WTC11 (cell line): ENCODE results near the gene SOS2. TPM values are rescaled to one million over a fixed set of nuclear protein-coding genes. Genes with fewer than 3 reads are reported as not detected.

Experiments used
- ATAC-seq: fragments of 200-7000 bp; cut with Tn5 transposase; 2 replicates; pipeline ENCODE4 v1.10.0; 2021; ENCODE audit warnings: mild to moderate bottlenecking, moderate library complexity
- CTCF ChIA-PET: fragments of 300-600 bp; sonication (Branson Sonifier 250); formaldehyde crosslinking; loops from one replicate; lab custom pipeline; 2021; ENCODE audit warnings: antibody characterized with exemption; lab: Charles Lee
- POLR2A ChIA-PET: fragments of 350-600 bp; sonication (Branson Sonifier 250); formaldehyde crosslinking; loops from one replicate; lab custom pipeline; 2021; ENCODE audit warnings: antibody characterized with exemption; lab: Charles Lee
- DNase-seq: peaks from one replicate; pipeline ENCODE4 v3.0.0; 2021; ENCODE audit warnings: low spot score
- H3K27ac Mint-ChIP-seq: 2 replicates; pipeline ENCODE4 v1.8.0; 2021; ENCODE audit warnings: mixed read lengths
- H3K27me3 Mint-ChIP-seq: 2 replicates; pipeline ENCODE4 v1.8.0; 2021; ENCODE audit warnings: low read depth, mild to moderate bottlenecking, moderate library complexity, mixed read lengths
- H3K36me3 Mint-ChIP-seq: 2 replicates; pipeline ENCODE4 v1.8.0; 2021; ENCODE audit warnings: mixed read lengths
- H3K4me1 Mint-ChIP-seq: 2 replicates; pipeline ENCODE4 v1.8.0; 2022; ENCODE audit warnings: mixed read lengths
- H3K4me3 Mint-ChIP-seq: 2 replicates; pipeline ENCODE4 v1.8.0; 2021; ENCODE audit warnings: mild to moderate bottlenecking, moderate library complexity, mixed read lengths
- H3K9me3 Mint-ChIP-seq: 2 replicates; pipeline ENCODE4 v1.8.0; 2021; ENCODE audit warnings: mixed read lengths
- ATF2 ChIP-seq: sonication (generic); formaldehyde crosslinking; IDR thresholded peaks from 2 replicates; pipeline ENCODE4 v1.8.1; 2022; ENCODE audit warnings: low read depth, missing genetic modification reagents, borderline replicate concordance
- CBFB ChIP-seq: sonication (generic); formaldehyde crosslinking; IDR thresholded peaks from 2 replicates; pipeline ENCODE4 v1.8.1; 2022; ENCODE audit warnings: mild to moderate bottlenecking, low read depth, missing genetic modification reagents
- E2F1 ChIP-seq: sonication (generic); formaldehyde crosslinking; IDR thresholded peaks from 2 replicates; pipeline ENCODE4 v1.8.0; 2022; ENCODE audit warnings: mild to moderate bottlenecking, missing genetic modification reagents
- E2F4 ChIP-seq: sonication (generic); formaldehyde crosslinking; IDR thresholded peaks from 2 replicates; pipeline ENCODE4 v1.8.1; 2022; ENCODE audit warnings: low read depth, mild to moderate bottlenecking, moderate library complexity, missing genetic modification reagents, borderline replicate concordance
- E2F5 ChIP-seq: sonication (generic); formaldehyde crosslinking; IDR thresholded peaks from 2 replicates; pipeline ENCODE4 v1.8.1; 2022; ENCODE audit warnings: mild to moderate bottlenecking, moderate library complexity, missing genetic modification reagents
- ELF4 ChIP-seq: sonication (generic); formaldehyde crosslinking; IDR thresholded peaks from 2 replicates; pipeline ENCODE4 v1.8.1; 2022; ENCODE audit warnings: low read depth, mild to moderate bottlenecking, moderate library complexity, missing genetic modification reagents
- EMX1 ChIP-seq: fragments of 250-450 bp; sonication (Bioruptor Pico); IDR thresholded peaks from 2 replicates; pipeline ENCODE4 v1.8.0; 2021; ENCODE audit warnings: mild to moderate bottlenecking
- ESRRA ChIP-seq: sonication (generic); formaldehyde crosslinking; IDR thresholded peaks from 2 replicates; pipeline ENCODE4 v1.8.1; 2022; ENCODE audit warnings: mild to moderate bottlenecking, missing genetic modification reagents, borderline replicate concordance
- GABPB1 ChIP-seq: sonication (generic); formaldehyde crosslinking; IDR thresholded peaks from 2 replicates; pipeline ENCODE4 v1.8.1; 2023; ENCODE audit warnings: mild to moderate bottlenecking, missing genetic modification reagents
- HMGXB4 ChIP-seq: sonication (generic); formaldehyde crosslinking; IDR thresholded peaks from 2 replicates; pipeline ENCODE4 v1.8.1; 2023; ENCODE audit warnings: mild to moderate bottlenecking, moderate library complexity, missing genetic modification reagents
- MLX ChIP-seq: sonication (generic); formaldehyde crosslinking; IDR thresholded peaks from 2 replicates; pipeline ENCODE4 v1.8.1; 2023; ENCODE audit warnings: mild to moderate bottlenecking, missing genetic modification reagents, moderate library complexity
- NR3C1 ChIP-seq: sonication (generic); formaldehyde crosslinking; conservative IDR thresholded peaks from 2 replicates; pipeline ENCODE4 v1.8.1; 2023; ENCODE audit warnings: low read depth, mild to moderate bottlenecking, missing genetic modification reagents
- PRRX2 ChIP-seq: fragments of 250-450 bp; sonication (Bioruptor Pico); IDR thresholded peaks from 2 replicates; pipeline ENCODE4 v1.8.0; 2021; ENCODE audit warnings: mild to moderate bottlenecking
- RORB ChIP-seq: fragments of 250-450 bp; sonication (Bioruptor Pico); IDR thresholded peaks from 2 replicates; pipeline ENCODE4 v1.9.0; 2021; ENCODE audit warnings: mild to moderate bottlenecking
- SMAD4 ChIP-seq: sonication (generic); formaldehyde crosslinking; IDR thresholded peaks from 2 replicates; pipeline ENCODE4 v1.8.0; 2022; ENCODE audit warnings: mild to moderate bottlenecking, missing genetic modification reagents
- TEAD1 ChIP-seq: sonication (generic); formaldehyde crosslinking; IDR thresholded peaks from 2 replicates; pipeline ENCODE4 v1.8.0; 2022; ENCODE audit warnings: mild to moderate bottlenecking, missing genetic modification reagents
- ZNF121 ChIP-seq: sonication (generic); formaldehyde crosslinking; IDR thresholded peaks from 2 replicates; pipeline ENCODE4 v1.8.0; 2023; ENCODE audit warnings: missing genetic modification reagents
- ZNF219 ChIP-seq: sonication (generic); formaldehyde crosslinking; IDR thresholded peaks from 2 replicates; pipeline ENCODE4 v1.8.0; 2023; ENCODE audit warnings: missing genetic modification reagents, mild to moderate bottlenecking, borderline replicate concordance
- ZNF232 ChIP-seq: sonication (generic); formaldehyde crosslinking; IDR thresholded peaks from 2 replicates; pipeline ENCODE4 v1.8.0; 2022; ENCODE audit warnings: mild to moderate bottlenecking, missing genetic modification reagents
- ZNF263 ChIP-seq: sonication (generic); formaldehyde crosslinking; IDR thresholded peaks from 2 replicates; pipeline ENCODE4 v1.8.1; 2022; ENCODE audit warnings: low read depth, mild to moderate bottlenecking, moderate library complexity, missing genetic modification reagents
- ZNF396 ChIP-seq: fragments of 250-450 bp; sonication (Bioruptor Pico); IDR thresholded peaks from 2 replicates; pipeline ENCODE4 v1.8.0; 2021; ENCODE audit warnings: mild to moderate bottlenecking, moderate library complexity, borderline replicate concordance
- ZNF671 ChIP-seq: fragments of 250-450 bp; sonication (Bioruptor Pico); IDR thresholded peaks from 2 replicates; pipeline ENCODE4 v1.8.0; 2021; ENCODE audit warnings: mild to moderate bottlenecking
- total RNA-seq: library from RNA; stranded (reverse); gene quantifications from 3 replicates; pipeline ENCODE4 v1.2.3, GENCODE V29; 2021
- TF ChIP-seq, protein P1 (sequence below): sonication (generic); formaldehyde crosslinking; IDR thresholded peaks from 2 replicates; pipeline ENCODE4 v1.8.1; 2023; ENCODE audit warnings: mild to moderate bottlenecking, missing genetic modification reagents, borderline replicate concordance
- TF ChIP-seq, protein P2 (sequence below): sonication (generic); formaldehyde crosslinking; IDR thresholded peaks from 2 replicates; pipeline ENCODE4 v1.8.1; 2022; ENCODE audit warnings: mild to moderate bottlenecking, missing genetic modification reagents, moderate library complexity, borderline replicate concordance

Gene SOS2
- total RNA-seq, 1 experiment from 2014 or later: 11.0 TPM

- ChIA-PET POLR2A (no interaction called here), CTCF (interaction anchor here (0.7 kb wide), 1 partner anchor 350 kb away, joined by 3 read pairs; no protein-coding TSS in a partner anchor)
- Mint-ChIP-seq H3K4me1 (no peaks in the 10 kb centered on the region), H3K27ac (no peak overlapping the region), H3K4me3 (no peak overlapping the region), H3K27me3 (no peaks in the 10 kb centered on the region), H3K36me3 (no peaks in the 10 kb centered on the region), H3K9me3 (no peaks in the 10 kb centered on the region)
- ATAC-seq (no peak), DNase-seq (no peak)
- TF ChIP-seq PRRX2 (CRISPR knock-in tag) (no peak), ZNF232 (CRISPR knock-in tag) (no peak), ELF4 (no peak), ESRRA (CRISPR knock-in tag) (no peak), EMX1 (CRISPR knock-in tag) (no peak), TEAD1 (CRISPR knock-in tag) (no peak), ZNF219 (no peak), HMGXB4 (CRISPR knock-in tag) (no peak), GABPB1 (CRISPR knock-in tag) (no peak), RORB (no peak)
Observed at GRCh38 chr14:50173891-50174290, 57.5 kb downstream of the SOS2 start.

- DNase-seq (no peak), ATAC-seq (no peak)
- Mint-ChIP-seq H3K9me3 (no peaks in the 10 kb centered on the region), H3K4me3 (no peak overlapping the region), H3K4me1 (no peaks in the 10 kb centered on the region), H3K27ac (no peak overlapping the region), H3K36me3 (no peaks in the 10 kb centered on the region), H3K27me3 (no peaks in the 10 kb centered on the region)
- no peak for TF ChIP-seq PRRX2 (CRISPR knock-in tag)
- TF ChIP-seq CBFB (CRISPR knock-in tag): no peak
- TF ChIP-seq MLX: no peak
- no peak for TF ChIP-seq EMX1 (CRISPR knock-in tag)
- no peak for TF ChIP-seq ZNF263 (CRISPR knock-in tag)
- TF ChIP-seq E2F5 (CRISPR knock-in tag): no peak
- TF ChIP-seq SMAD4: no peak
- TF ChIP-seq, protein P1, sequence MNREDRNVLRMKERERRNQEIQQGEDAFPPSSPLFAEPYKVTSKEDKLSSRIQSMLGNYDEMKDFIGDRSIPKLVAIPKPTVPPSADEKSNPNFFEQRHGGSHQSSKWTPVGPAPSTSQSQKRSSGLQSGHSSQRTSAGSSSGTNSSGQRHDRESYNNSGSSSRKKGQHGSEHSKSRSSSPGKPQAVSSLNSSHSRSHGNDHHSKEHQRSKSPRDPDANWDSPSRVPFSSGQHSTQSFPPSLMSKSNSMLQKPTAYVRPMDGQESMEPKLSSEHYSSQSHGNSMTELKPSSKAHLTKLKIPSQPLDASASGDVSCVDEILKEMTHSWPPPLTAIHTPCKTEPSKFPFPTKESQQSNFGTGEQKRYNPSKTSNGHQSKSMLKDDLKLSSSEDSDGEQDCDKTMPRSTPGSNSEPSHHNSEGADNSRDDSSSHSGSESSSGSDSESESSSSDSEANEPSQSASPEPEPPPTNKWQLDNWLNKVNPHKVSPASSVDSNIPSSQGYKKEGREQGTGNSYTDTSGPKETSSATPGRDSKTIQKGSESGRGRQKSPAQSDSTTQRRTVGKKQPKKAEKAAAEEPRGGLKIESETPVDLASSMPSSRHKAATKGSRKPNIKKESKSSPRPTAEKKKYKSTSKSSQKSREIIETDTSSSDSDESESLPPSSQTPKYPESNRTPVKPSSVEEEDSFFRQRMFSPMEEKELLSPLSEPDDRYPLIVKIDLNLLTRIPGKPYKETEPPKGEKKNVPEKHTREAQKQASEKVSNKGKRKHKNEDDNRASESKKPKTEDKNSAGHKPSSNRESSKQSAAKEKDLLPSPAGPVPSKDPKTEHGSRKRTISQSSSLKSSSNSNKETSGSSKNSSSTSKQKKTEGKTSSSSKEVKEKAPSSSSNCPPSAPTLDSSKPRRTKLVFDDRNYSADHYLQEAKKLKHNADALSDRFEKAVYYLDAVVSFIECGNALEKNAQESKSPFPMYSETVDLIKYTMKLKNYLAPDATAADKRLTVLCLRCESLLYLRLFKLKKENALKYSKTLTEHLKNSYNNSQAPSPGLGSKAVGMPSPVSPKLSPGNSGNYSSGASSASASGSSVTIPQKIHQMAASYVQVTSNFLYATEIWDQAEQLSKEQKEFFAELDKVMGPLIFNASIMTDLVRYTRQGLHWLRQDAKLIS (CRISPR knock-in tag): no peak
- no peak for TF ChIP-seq E2F1 (CRISPR knock-in tag)
- TF ChIP-seq ZNF671 (CRISPR knock-in tag): no peak
- TF ChIP-seq, protein P2, sequence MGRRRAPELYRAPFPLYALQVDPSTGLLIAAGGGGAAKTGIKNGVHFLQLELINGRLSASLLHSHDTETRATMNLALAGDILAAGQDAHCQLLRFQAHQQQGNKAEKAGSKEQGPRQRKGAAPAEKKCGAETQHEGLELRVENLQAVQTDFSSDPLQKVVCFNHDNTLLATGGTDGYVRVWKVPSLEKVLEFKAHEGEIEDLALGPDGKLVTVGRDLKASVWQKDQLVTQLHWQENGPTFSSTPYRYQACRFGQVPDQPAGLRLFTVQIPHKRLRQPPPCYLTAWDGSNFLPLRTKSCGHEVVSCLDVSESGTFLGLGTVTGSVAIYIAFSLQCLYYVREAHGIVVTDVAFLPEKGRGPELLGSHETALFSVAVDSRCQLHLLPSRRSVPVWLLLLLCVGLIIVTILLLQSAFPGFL (CRISPR knock-in tag): no peak
- TF ChIP-seq E2F4 (CRISPR knock-in tag): no peak
- TF ChIP-seq RORB: no peak
- no peak for TF ChIP-seq ZNF121 (CRISPR knock-in tag)
- no peak for TF ChIP-seq ATF2 (CRISPR knock-in tag)
- TF ChIP-seq ZNF396 (CRISPR knock-in tag): no peak
- TF ChIP-seq NR3C1: no peak
- ChIA-PET POLR2A (no interaction called here), CTCF (no interaction called here)
Observed at GRCh38 chr14:50171895-50172294, 59.5 kb downstream of the SOS2 start.
